GM23248 (cell line): ENCODE results near the gene CCDC63.

Experiments
- EZH2 ChIP-seq: fragments of 200-600 bp; sonication (generic); IDR thresholded peaks from 2 replicates; pipeline ENCODE4 v1.6.1; 2018; ENCODE audit warnings: antibody characterized with exemption, mild to moderate bottlenecking; ENCODE audit not compliant: insufficient read depth, poor library complexity, severe bottlenecking
- EZH2phosphoT487 ChIP-seq: fragments of 200-600 bp; sonication (generic); IDR thresholded peaks from 2 replicates; pipeline ENCODE4 v1.6.1; 2018; ENCODE audit warnings: antibody characterized with exemption, moderate library complexity, mild to moderate bottlenecking, low read depth; ENCODE audit not compliant: insufficient read depth

GRCh38 chr12:110933326-110933974, 86.7 kb downstream of the CCDC63 start:
- TF ChIP-seq EZH2, result no peak
- no peak for TF ChIP-seq EZH2phosphoT487
